RWPE1 (cell line): ENCODE results near the gene NMS.

Experiments used
- CTCF ChIA-PET: fragments of 350-600 bp; sonication (Branson Sonifier 250); formaldehyde crosslinking; extraction: SDS; loops from one replicate; lab custom pipeline; 2021; lab: Yijun Ruan, JAX
- POLR2A ChIA-PET: fragments of 400-600 bp; formaldehyde crosslinking; extraction: SDS; loops from one replicate; lab custom pipeline; 2020; ENCODE audit warnings: antibody characterized with exemption; ENCODE audit not compliant: low non-redundant PET; lab: Yijun Ruan, JAX
- DNase-seq: peaks from one replicate; pipeline ENCODE4 v3.0.0; 2012; ENCODE audit warnings: low spot score
- H3K27ac ChIP-seq: fragments of 450-650 bp; 2 replicates; pipeline ENCODE4 v1.5.1; 2017
- TF ChIP-seq, protein P1 (sequence below): fragments of 450-650 bp; conservative IDR thresholded peaks from 2 replicates; pipeline ENCODE4 v1.5.1; 2017; ENCODE audit warnings: low read depth, mild to moderate bottlenecking

The NMS gene

DNA sequence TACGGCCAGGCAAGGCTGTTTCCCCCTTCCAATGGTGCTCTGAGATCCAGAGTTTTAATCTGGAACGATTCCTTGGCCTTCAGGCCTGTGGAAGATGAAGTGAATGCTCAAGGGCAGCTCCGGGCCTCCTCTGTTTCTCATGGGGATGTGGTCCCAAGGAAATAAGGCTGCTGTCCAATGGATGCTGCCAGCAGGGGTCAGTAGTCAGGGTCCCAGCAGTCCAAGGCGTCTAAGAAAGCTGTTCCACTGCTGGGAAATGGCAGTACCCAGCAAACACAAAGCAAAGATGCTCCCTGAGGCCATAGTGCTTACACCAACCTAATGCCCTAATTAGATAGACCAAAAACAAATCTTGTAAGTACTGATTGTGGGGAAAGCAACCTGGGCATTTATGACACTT lies 12.5 kb downstream of the NMS start:
- no peak for DNase-seq

DNA sequence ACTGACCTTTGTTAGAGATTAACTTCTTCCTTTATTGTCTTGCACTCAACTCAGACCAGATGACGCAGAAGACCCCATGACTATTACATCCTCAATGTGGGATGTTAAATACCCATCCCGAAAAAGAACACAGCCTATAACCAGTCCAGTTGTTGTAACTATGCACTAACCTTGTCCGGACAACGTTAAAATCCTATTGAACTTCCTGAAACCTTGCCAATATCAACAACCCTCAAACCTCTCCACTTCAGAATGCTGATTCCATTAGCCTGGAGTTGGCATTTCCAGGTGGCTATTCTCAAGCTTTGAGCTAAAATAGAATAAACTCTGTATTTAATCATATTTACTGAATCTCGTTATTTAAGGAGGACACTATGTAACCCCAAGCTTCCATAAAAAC lies 13.6 kb downstream of the NMS start:
- no peak overlapping the region for H3K27ac ChIP-seq
- CTCF ChIA-PET = no interaction called here
- DNase-seq = no peak
- POLR2A ChIA-PET = no interaction called here
- TF ChIP-seq, protein P1, sequence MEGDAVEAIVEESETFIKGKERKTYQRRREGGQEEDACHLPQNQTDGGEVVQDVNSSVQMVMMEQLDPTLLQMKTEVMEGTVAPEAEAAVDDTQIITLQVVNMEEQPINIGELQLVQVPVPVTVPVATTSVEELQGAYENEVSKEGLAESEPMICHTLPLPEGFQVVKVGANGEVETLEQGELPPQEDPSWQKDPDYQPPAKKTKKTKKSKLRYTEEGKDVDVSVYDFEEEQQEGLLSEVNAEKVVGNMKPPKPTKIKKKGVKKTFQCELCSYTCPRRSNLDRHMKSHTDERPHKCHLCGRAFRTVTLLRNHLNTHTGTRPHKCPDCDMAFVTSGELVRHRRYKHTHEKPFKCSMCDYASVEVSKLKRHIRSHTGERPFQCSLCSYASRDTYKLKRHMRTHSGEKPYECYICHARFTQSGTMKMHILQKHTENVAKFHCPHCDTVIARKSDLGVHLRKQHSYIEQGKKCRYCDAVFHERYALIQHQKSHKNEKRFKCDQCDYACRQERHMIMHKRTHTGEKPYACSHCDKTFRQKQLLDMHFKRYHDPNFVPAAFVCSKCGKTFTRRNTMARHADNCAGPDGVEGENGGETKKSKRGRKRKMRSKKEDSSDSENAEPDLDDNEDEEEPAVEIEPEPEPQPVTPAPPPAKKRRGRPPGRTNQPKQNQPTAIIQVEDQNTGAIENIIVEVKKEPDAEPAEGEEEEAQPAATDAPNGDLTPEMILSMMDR = no peak

More for the DNA sequence above, 12.5 kb downstream of the NMS start:
- TF ChIP-seq, protein P1 = no peak
- CTCF ChIA-PET = no interaction called here
- no peak overlapping the region for H3K27ac ChIP-seq
- POLR2A ChIA-PET = no interaction called here

DNA sequence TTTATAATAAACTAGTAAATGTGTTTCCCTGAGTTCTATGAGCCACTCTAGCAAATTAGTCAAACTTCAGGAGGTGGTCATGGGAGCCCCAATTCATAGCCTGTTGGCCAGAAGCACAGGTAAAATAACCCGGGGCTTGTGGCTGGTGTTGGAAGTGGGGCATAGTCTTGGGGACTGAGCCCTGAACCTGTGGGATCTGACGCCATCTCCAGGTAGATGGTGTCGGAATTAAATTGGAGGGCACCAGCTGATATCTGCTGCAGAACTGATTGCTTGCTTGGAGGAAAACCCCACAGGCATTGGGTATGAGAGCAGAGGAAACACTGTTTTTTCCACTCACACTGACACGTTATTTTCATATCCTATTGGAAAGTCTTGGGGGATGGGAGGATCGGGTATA lies 14.1 kb downstream of the NMS start:
- H3K27ac ChIP-seq = no peak overlapping the region
- ChIA-PET CTCF (no interaction called here), POLR2A (no interaction called here)
- TF ChIP-seq, protein P1 = no peak
- DNase-seq = no peak

DNA sequence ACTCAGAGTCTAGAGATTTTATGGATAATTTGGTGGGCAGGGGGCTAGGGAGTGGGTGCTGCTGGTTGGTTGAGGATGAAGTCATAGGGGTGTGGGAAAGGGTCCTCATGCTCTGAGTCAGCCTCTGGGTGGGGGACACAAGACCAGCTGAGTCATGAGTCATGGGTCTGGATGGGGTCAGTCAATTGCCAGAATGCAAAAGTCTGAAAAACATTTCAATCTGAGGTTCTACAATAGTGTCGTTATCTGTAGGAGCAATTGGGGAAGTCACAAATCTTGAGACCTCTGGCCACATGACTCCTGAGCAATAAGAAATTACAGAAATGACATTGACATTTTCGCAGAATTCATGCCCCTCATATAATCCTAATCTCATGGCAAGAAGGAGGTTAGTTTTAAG lies 15.1 kb downstream of the NMS start:
- TF ChIP-seq, protein P1 = no peak
- no peak overlapping the region for H3K27ac ChIP-seq
- ChIA-PET CTCF (no interaction called here), POLR2A (no interaction called here)
- no peak for DNase-seq

DNA sequence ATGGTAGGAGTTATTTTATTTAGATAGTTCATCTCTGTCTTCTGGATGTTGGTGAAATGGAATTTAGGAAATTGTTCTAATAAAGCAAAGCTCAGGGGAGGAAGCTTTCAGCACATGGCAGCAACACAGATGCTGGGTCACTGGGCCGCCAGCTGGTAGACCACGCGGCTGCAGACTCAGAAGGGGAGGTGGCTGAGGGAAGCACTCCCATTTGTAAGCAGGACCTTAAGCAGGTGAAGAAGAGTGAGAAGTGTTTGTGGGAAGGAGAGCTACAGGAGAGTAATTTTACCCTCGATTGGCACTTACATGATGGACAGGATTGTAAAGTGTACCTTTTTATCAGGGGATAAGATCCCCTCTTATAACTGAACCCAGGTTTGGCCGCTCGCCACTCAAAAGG lies 24.4 kb downstream of the NMS start:
- no peak overlapping the region for H3K27ac ChIP-seq
- no peak for DNase-seq
- TF ChIP-seq, protein P1 = no peak
- ChIA-PET CTCF (no interaction called here), POLR2A (no interaction called here)

DNA sequence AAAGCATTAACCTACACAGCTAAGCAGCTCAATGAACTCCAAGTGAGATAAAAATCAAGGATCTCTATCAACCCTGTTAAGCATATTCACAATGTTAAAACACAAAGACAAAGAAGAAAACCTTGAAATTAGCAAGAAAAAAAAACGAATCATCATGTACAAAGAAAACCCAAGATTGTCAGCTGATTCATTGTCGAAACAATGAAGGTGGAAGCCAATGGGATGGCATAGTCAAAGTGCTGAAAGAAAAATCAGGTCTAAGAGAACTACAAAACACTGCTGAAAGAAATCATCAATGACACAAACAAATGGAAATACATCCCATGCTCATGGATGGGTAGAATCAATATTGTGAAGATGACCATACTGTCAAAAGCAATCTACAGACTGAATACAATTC lies 32.5 kb downstream of the NMS start:
- CTCF ChIA-PET = interaction anchor here (0.6 kb wide), 1 partner anchor 33 kb away, joined by 3 read pairs; no protein-coding TSS in a partner anchor
- POLR2A ChIA-PET = no interaction called here
- H3K27ac ChIP-seq = no peak overlapping the region
- TF ChIP-seq, protein P1 = no peak
- DNase-seq = no peak

DNA sequence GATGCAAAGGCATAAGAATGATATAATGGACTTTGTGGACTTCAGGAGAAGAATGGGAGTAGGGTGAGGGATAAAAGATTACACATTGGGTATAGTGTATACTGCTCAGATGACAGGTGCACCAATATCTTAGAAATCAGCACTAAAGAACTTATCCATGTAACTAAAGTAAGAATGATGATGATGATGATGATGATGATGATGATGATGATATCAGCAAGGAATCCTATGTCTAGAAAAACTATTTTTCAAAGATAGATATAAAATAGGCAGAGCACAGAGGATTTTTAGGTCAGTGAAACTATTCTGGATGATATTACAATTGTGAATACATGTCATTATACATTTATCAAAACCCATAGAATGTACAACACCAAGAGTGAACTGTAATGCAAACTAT lies 34.3 kb downstream of the NMS start:
- no peak overlapping the region for H3K27ac ChIP-seq
- DNase-seq = no peak
- TF ChIP-seq, protein P1 = no peak
- POLR2A ChIA-PET = no interaction called here
- CTCF ChIA-PET = no interaction called here
